Endothelial cell of umbilical vein (primary cell): ENCODE data around the gene RNF121. TPM values are rescaled to one million over a fixed set of nuclear protein-coding genes. Genes with fewer than 3 reads are reported as not detected.

Experiments
- BruUV-seq: library from RNA; stranded (reverse); fragments of 400-500 nt; replicated peaks from 2 replicates; lab custom pipeline; 2021; lab: Mats Ljungman, UMichigan
- CTCF ChIA-PET: fragments of 300-600, 350-600 bp; sonication (Branson Sonifier 250); formaldehyde crosslinking; loops from one replicate; lab custom pipeline; 2021; ENCODE audit warnings: antibody characterized with exemption, inconsistent platforms; lab: Charles Lee
- POLR2A ChIA-PET: fragments of 300-600, 350-600 bp; sonication (Branson Sonifier 250); formaldehyde crosslinking; loops from one replicate; lab custom pipeline; 2021; ENCODE audit warnings: antibody characterized with exemption, inconsistent platforms; lab: Charles Lee
- DNase-seq: peaks from one replicate; pipeline ENCODE4 v3.0.0-alpha.2; 2011; ENCODE audit warnings: low read depth, low spot score
- FAIRE-seq: peaks from 2 replicates; lab custom pipeline; 2011; peaks lifted over from hg19 to GRCh38; lab: Jason Lieb, UNC
- H2AFZ ChIP-seq: 2 replicates; pipeline ENCODE4 v1.6.0; 2012; ENCODE audit warnings: low read depth, low read length, control low read depth, inconsistent platforms
- H3K27ac ChIP-seq: 2 replicates; pipeline ENCODE4 v1.5.1; 2011; ENCODE audit warnings: low read depth, mild to moderate bottlenecking, control low read depth, low read length, moderate library complexity; ENCODE audit not compliant: insufficient read depth
- H3K27me3 ChIP-seq, 2 experiments: 2 replicates each; pipeline versions ENCODE4 v1.6.0 to v1.6.1; 2011; ENCODE audit warnings: low read length in 2 of 2, mixed read lengths in 1 of 2; ENCODE audit not compliant: control insufficient read depth in 2 of 2, insufficient read depth in 2 of 2
- H3K36me3 ChIP-seq, 2 experiments: 2 replicates in 1 of 2; 3 replicates in 1 of 2; pipeline ENCODE4 v1.5.1; 2011; ENCODE audit warnings: low read length in 2 of 2, mild to moderate bottlenecking in 1 of 2, moderate library complexity in 1 of 2; ENCODE audit not compliant: control insufficient read depth in 2 of 2, insufficient read depth in 2 of 2; ENCODE audit errors: extremely low read depth in 1 of 2
- H3K4me1 ChIP-seq: 3 replicates; pipeline ENCODE4 v1.5.1; 2011; ENCODE audit warnings: mild to moderate bottlenecking, low read length; ENCODE audit not compliant: control insufficient read depth, insufficient read depth; ENCODE audit errors: extremely low read depth
- H3K4me2 ChIP-seq: 2 replicates; pipeline ENCODE4 v1.6.1; 2011; ENCODE audit warnings: low read length, control low read depth, mixed read lengths; ENCODE audit not compliant: insufficient read depth
- H3K4me3 ChIP-seq, 3 experiments: fragments of 200-600 bp in 1 of 3; sonication (generic), shearing (Covaris generic) in 1 of 3; replicated peaks in 1 of 3; 2 replicates each; pipeline ENCODE4 v1.5.1; 2011 to 2016; ENCODE audit warnings: control low read depth in 3 of 3, low read length in 3 of 3, mild to moderate bottlenecking in 2 of 3, inconsistent platforms in 1 of 3, low read depth in 1 of 3, moderate library complexity in 1 of 3; ENCODE audit not compliant: insufficient read depth in 1 of 3
- H3K79me2 ChIP-seq: 2 replicates; pipeline ENCODE4 v1.6.0; 2012; ENCODE audit warnings: low read length, inconsistent platforms; ENCODE audit not compliant: control insufficient read depth, insufficient read depth
- H3K9ac ChIP-seq: replicated peaks from 2 replicates; pipeline ENCODE3; 2011; ENCODE audit warnings: low read length, control low read depth; ENCODE audit not compliant: insufficient read depth; ENCODE audit errors: extremely low read depth
- H3K9me1 ChIP-seq: replicated peaks from 3 replicates; pipeline ENCODE4 v1.6.0; 2011; ENCODE audit warnings: mild to moderate bottlenecking, low read length; ENCODE audit not compliant: control insufficient read depth, insufficient read depth; ENCODE audit errors: extremely low read depth
- H3K9me3 ChIP-seq: replicated peaks from 2 replicates; pipeline ENCODE4 v1.5.1; 2012; ENCODE audit warnings: low read length, inconsistent platforms; ENCODE audit not compliant: control insufficient read depth, insufficient read depth
- H4K20me1 ChIP-seq: replicated peaks from 2 replicates; pipeline ENCODE3; 2011; ENCODE audit warnings: mild to moderate bottlenecking, low read length; ENCODE audit not compliant: control insufficient read depth, insufficient read depth; ENCODE audit errors: extremely low read depth
- EZH2 ChIP-seq: IDR thresholded peaks from 2 replicates; pipeline ENCODE4 v1.6.1; 2012; ENCODE audit warnings: borderline replicate concordance, low read depth, mild to moderate bottlenecking, moderate library complexity, low read length, inconsistent platforms; ENCODE audit not compliant: severe bottlenecking
- FOS ChIP-seq: IDR thresholded peaks from 2 replicates; pipeline ENCODE4 v1.6.1; 2011; ENCODE audit warnings: mild to moderate bottlenecking, low read length, moderate library complexity, borderline replicate concordance; ENCODE audit not compliant: insufficient read depth
- GATA2 ChIP-seq: IDR thresholded peaks from 2 replicates; pipeline ENCODE4 v1.7.0; 2011; ENCODE audit warnings: low read depth, mild to moderate bottlenecking, moderate library complexity, mixed read lengths, low read length; ENCODE audit not compliant: insufficient read length, insufficient read depth
- JUN ChIP-seq: IDR thresholded peaks from 2 replicates; pipeline ENCODE4 v1.6.1; 2011; ENCODE audit warnings: borderline replicate concordance, low read depth; ENCODE audit not compliant: insufficient read length, insufficient read depth
- MYC ChIP-seq: IDR thresholded peaks from one replicate; pipeline ENCODE4 v1.6.1; 2011; ENCODE audit warnings: mild to moderate bottlenecking, low read depth, low read length
- POLR2A ChIP-seq: IDR thresholded peaks from 2 replicates; pipeline ENCODE4 v1.6.1; 2012; ENCODE audit warnings: low read depth, mild to moderate bottlenecking, control low read depth, low read length
- POLR2AphosphoS5 ChIP-seq: IDR thresholded peaks from 2 replicates; pipeline ENCODE4 v1.6.1; 2012; ENCODE audit warnings: low read depth, mild to moderate bottlenecking, control low read depth, low read length, moderate library complexity; ENCODE audit not compliant: insufficient read depth
- dilution Hi-C: fragments of 300-500 bp; cut with MboI; formaldehyde crosslinking; loops from one replicate; pipeline ENCODE4 v1.15.0; 2019; ENCODE audit warnings: low sequenced_read_pairs; ENCODE audit not compliant: extremely low pct_ligation_motif_present
- intact Hi-C: fragments of 100-400 bp; cut with micrococcal nuclease; formaldehyde crosslinking; loops from one replicate; pipeline ENCODE4 v1.10.0; 2022
- polyA plus RNA-seq, 4 experiments: library from polyadenylated mRNA; depleted of rRNA in 3 of 4; stranded (reverse) in 3 of 4; unstranded in 1 of 4; fragments of >200 nt; gene quantifications; 2 replicates each; pipeline versions ENCODE4 v1.2.1 to v1.2.3, GENCODE V29; 2011 to 2012; ENCODE audit warnings: missing spikeins in 1 of 4
- total RNA-seq: library from RNA; stranded (reverse); gene quantifications from 2 replicates; pipeline ENCODE4 v1.2.3, GENCODE V29; 2021
- TF ChIP-seq, protein P1 (sequence below), 2 donors: IDR thresholded peaks; 1 replicate in 1 of 2; 2 replicates in 1 of 2; pipeline ENCODE4 v1.5.1; 2011; ENCODE audit warnings: low read length in 2 of 2, mild to moderate bottlenecking in 2 of 2, moderate library complexity in 2 of 2, control low read depth in 1 of 2, inconsistent platforms in 1 of 2, low read depth in 1 of 2; ENCODE audit not compliant: insufficient read depth in 1 of 2; ENCODE audit errors: extremely low read depth in 1 of 2
- TF ChIP-seq, protein P2 (sequence below): IDR thresholded peaks from 2 replicates; pipeline ENCODE4 v1.6.1; 2011; ENCODE audit not compliant: insufficient read depth, insufficient read length

Gene RNF121
- total and polyA plus RNA-seq, 2 donors (not counting 3 experiments of a cell fraction or from before 2014, with no cell fraction given), result 61.4 to 99.9 TPM

DNA sequence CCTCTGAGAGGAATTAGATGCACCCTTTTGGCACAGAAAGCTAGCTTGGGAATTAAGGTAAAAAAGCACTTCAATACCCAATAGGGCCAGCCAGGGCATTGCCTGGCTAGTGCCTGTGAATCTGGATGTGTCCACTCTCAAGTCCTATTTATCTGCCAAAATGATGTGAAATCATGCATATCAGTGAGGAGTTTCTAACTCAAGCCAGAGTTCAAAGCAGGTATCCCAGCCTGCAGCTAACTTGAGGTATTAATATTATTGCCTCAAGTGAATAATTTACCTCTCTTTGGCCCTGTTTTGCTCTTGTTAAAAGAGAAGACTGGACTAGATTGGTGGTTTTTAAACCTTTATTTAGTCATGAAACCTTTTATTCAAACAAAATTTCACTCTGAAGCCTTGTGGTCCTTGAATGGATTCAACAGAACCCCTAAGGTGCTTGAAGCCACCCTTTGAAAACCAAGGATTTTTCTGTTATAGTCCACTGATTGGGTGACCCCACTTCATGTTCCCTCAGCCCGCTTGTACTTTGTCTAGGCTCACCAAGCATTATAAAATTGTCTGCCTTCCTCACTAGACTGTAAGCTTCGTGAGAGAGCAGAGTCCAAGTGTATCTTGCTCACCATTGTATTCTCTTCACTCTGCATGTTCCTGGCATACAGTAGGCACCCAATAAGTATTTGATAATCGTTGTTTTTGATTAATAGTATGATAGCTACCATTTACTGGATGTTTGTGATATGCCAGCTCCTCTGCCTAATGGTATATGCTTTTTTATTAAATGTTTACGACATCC is 4.5 kb downstream of the RNF121 start:
- intact Hi-C loops (no loop called here), dilution Hi-C loops (no loop called here)
- Histone ChIP-seq H3K4me3 (no peak overlapping the region), H3K79me2 (peaks cover 72% of the 10 kb centered on the region), H4K20me1 (no peaks in the 10 kb centered on the region), H3K36me3 (no peaks in the 10 kb centered on the region), H3K4me2 (peak overlapping the region; percentile 13), H3K9me1 (no peaks in the 10 kb centered on the region), H3K9me3 (no peaks in the 10 kb centered on the region), H3K27me3 (no peaks in the 10 kb centered on the region), H3K27ac (peak overlapping the region; percentile 31), H3K4me1 (peaks cover 85% of the 10 kb centered on the region), H3K9ac (no peak overlapping the region), H2AFZ (no peak overlapping the region)
- no peak for DNase-seq
- BruUV-seq, result no TSS peak
- FAIRE-seq, result no peak
- POLR2A ChIA-PET, result interaction anchor here (0.7 kb wide), 1 partner anchor 9 kb away, joined by 3 read pairs; no protein-coding TSS in a partner anchor
- CTCF ChIA-PET, result interaction anchor here (0.6 to 4.2 kb wide), 7 partner anchors 11 to 49 kb away, joined by 3 to 20 read pairs (median 5); no protein-coding TSS in a partner anchor
- TF ChIP-seq POLR2A (peak; percentile 20), POLR2AphosphoS5 (no peak)

DNA sequence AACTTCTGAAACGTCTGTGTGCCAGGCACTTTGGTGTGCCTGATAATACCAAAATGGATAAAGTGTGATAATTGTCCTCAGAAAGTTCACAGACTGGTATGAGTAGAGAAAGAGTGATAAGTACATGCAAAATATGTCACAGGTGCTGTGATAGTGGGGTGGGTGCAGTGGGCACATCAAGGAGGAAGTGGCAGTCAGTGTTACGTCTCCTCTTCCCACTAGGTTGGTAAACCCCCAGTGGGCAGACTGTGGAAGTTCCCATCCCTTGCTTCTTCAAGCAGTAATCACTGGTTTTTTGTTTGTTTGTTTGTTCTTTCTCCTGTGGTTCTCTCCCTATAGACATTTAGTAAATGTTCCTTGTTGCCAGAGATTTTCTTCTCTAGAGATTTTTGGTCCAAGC is 5.4 kb downstream of the RNF121 start:
- no peak overlapping the region for H3K4me3 ChIP-seq
- H3K36me3 ChIP-seq, result peaks cover 0 to under 1% of the 10 kb centered on the region in 2 experiments
- H2AFZ ChIP-seq, result no peak overlapping the region
- FAIRE-seq (no peak), DNase-seq (no peak)
- no TSS peak for BruUV-seq
- ChIA-PET CTCF (interaction anchor here (0.6 to 4.2 kb wide), 4 partner anchors 10 to 43 kb away, joined by 3 to 20 read pairs (median 8); no protein-coding TSS in a partner anchor), POLR2A (interaction anchor here (0.7 kb wide), 1 partner anchor 8 kb away, joined by 3 read pairs; no protein-coding TSS in a partner anchor)
- TF ChIP-seq JUN (no peak), EZH2 (no peak), FOS (no peak), MYC (no peak), POLR2AphosphoS5 (no peak), POLR2A (no peak), GATA2 (no peak)
- TF ChIP-seq, protein P1, sequence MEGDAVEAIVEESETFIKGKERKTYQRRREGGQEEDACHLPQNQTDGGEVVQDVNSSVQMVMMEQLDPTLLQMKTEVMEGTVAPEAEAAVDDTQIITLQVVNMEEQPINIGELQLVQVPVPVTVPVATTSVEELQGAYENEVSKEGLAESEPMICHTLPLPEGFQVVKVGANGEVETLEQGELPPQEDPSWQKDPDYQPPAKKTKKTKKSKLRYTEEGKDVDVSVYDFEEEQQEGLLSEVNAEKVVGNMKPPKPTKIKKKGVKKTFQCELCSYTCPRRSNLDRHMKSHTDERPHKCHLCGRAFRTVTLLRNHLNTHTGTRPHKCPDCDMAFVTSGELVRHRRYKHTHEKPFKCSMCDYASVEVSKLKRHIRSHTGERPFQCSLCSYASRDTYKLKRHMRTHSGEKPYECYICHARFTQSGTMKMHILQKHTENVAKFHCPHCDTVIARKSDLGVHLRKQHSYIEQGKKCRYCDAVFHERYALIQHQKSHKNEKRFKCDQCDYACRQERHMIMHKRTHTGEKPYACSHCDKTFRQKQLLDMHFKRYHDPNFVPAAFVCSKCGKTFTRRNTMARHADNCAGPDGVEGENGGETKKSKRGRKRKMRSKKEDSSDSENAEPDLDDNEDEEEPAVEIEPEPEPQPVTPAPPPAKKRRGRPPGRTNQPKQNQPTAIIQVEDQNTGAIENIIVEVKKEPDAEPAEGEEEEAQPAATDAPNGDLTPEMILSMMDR (IDR thresholded peaks at IDR 0.05; ENCODE audit: extremely low read depth in 1 of 2, insufficient read depth in 1 of 2, low read depth in 1 of 2, low read length in 2 of 2), result no peak
- TF ChIP-seq, protein P2, sequence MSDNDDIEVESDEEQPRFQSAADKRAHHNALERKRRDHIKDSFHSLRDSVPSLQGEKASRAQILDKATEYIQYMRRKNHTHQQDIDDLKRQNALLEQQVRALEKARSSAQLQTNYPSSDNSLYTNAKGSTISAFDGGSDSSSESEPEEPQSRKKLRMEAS, result no peak
- no peaks in the 10 kb centered on the region for H3K27me3 ChIP-seq
- peaks cover 85% of the 10 kb centered on the region for H3K4me1 ChIP-seq
- intact Hi-C loops, result no loop called here
- peak overlapping the region; percentile 75 for H3K4me2 ChIP-seq
- peak overlapping the region; percentile 57 for H3K27ac ChIP-seq
- H3K9me3 ChIP-seq, result no peaks in the 10 kb centered on the region
- H3K79me2 ChIP-seq, result peaks cover 77% of the 10 kb centered on the region
- dilution Hi-C loops, result no loop called here
- no peaks in the 10 kb centered on the region for H3K9me1 ChIP-seq
- H4K20me1 ChIP-seq, result no peaks in the 10 kb centered on the region
- H3K9ac ChIP-seq, result no peak overlapping the region
